H1 (cell line): ENCODE results near the gene PROK1. TPM values are rescaled to one million over a fixed set of nuclear protein-coding genes. Genes with fewer than 3 reads are reported as not detected.

ENCODE experiments used
- CTCF ChIA-PET: fragments of 300-600 bp; sonication (Branson Sonifier 250); formaldehyde crosslinking; loops from one replicate; lab custom pipeline; 2021; ENCODE audit not compliant: partially characterized antibody; lab: Charles Lee
- POLR2A ChIA-PET: fragments of 300-600 bp; sonication (Branson Sonifier 250); formaldehyde crosslinking; loops from one replicate; lab custom pipeline; 2021; ENCODE audit warnings: inconsistent platforms; ENCODE audit not compliant: partially characterized antibody; lab: Charles Lee
- DNase-seq, 2 experiments: peaks; one replicate each; pipeline versions ENCODE4 v3.0.0 to v3.0.0-alpha.2; 2010 to 2022; ENCODE audit warnings: low spot score in 2 of 2, low read depth in 1 of 2, mixed read lengths in 1 of 2
- FAIRE-seq: peaks from 2 replicates; lab custom pipeline; 2011; peaks lifted over from hg19 to GRCh38; lab: Jason Lieb, UNC
- H2AFZ ChIP-seq: 2 replicates; pipeline ENCODE4 v1.8.1; 2012; ENCODE audit warnings: low read length, inconsistent platforms
- H2AK5ac ChIP-seq: 2 replicates; pipeline ENCODE4 v1.6.1; 2013; ENCODE audit warnings: low read depth, low read length
- H2BK120ac ChIP-seq: replicated peaks from 2 replicates; pipeline ENCODE3; 2013; ENCODE audit warnings: low read depth, low read length, inconsistent platforms
- H2BK12ac ChIP-seq: 2 replicates; pipeline ENCODE4 v1.6.1; 2013; ENCODE audit warnings: low read depth, low read length
- H2BK15ac ChIP-seq: 2 replicates; pipeline ENCODE4 v1.6.1; 2013; ENCODE audit warnings: low read length
- H2BK20ac ChIP-seq: 2 replicates; pipeline ENCODE4 v1.6.1; 2013; ENCODE audit warnings: low read length
- H2BK5ac ChIP-seq: 2 replicates; pipeline ENCODE4 v1.6.1; 2013; ENCODE audit warnings: low read depth, low read length
- H3K14ac ChIP-seq: 2 replicates; pipeline ENCODE4 v1.6.1; 2013; ENCODE audit warnings: inconsistent platforms; ENCODE audit not compliant: insufficient read length
- H3K18ac ChIP-seq: 2 replicates; pipeline ENCODE4 v1.6.1; 2013; ENCODE audit warnings: low read length; ENCODE audit errors: extremely low read depth
- H3K23ac ChIP-seq: 2 replicates; pipeline ENCODE4 v1.6.1; 2013; ENCODE audit warnings: inconsistent platforms; ENCODE audit not compliant: insufficient read length
- H3K23me2 ChIP-seq: 2 replicates; pipeline ENCODE4 v1.6.1; 2013; ENCODE audit warnings: low read depth, low read length
- H3K27ac ChIP-seq: 2 replicates; pipeline ENCODE4 v1.6.1; 2011; ENCODE audit warnings: low read depth, low read length, inconsistent platforms
- H3K27me3 ChIP-seq, 4 experiments: replicated peaks in 1 of 4; 1 replicate in 1 of 4; 2 replicates in 3 of 4; pipeline versions ENCODE4 v1.6.1 to v1.8.1; 2011 to 2013; ENCODE audit warnings: low read length in 3 of 4, mild to moderate bottlenecking in 3 of 4, inconsistent platforms in 2 of 4, mixed read lengths in 2 of 4, moderate library complexity in 1 of 4; ENCODE audit not compliant: control insufficient read depth in 3 of 4, insufficient read depth in 3 of 4; ENCODE audit errors: extremely low read depth in 1 of 4
- H3K36me3 ChIP-seq, 4 experiments: 2 replicates each; pipeline versions ENCODE4 v1.6.1 to v1.8.1; 2011 to 2013; ENCODE audit warnings: mild to moderate bottlenecking in 4 of 4, low read length in 3 of 4, moderate library complexity in 2 of 4, control low read depth in 1 of 4, inconsistent platforms in 1 of 4; ENCODE audit not compliant: insufficient read depth in 4 of 4, control insufficient read depth in 2 of 4
- H3K4ac ChIP-seq: replicated peaks from 2 replicates; pipeline ENCODE3; 2013; ENCODE audit warnings: low read length, low read depth, mixed read lengths, inconsistent platforms; ENCODE audit not compliant: insufficient read length
- H3K4me1 ChIP-seq, 4 experiments: replicated peaks in 1 of 4; 1 replicate in 1 of 4; 2 replicates in 3 of 4; pipeline versions ENCODE4 v1.6.1 to v1.8.1; 2011 to 2013; ENCODE audit warnings: low read length in 3 of 4, inconsistent platforms in 2 of 4, mixed read lengths in 1 of 4; ENCODE audit not compliant: insufficient read depth in 4 of 4, control insufficient read depth in 3 of 4
- H3K4me2 ChIP-seq, 2 experiments: 2 replicates each; pipeline versions ENCODE4 v1.6.1 to v1.8.1; 2011 to 2013; ENCODE audit warnings: low read depth in 2 of 2, low read length in 2 of 2, control low read depth in 1 of 2, inconsistent platforms in 1 of 2, mild to moderate bottlenecking in 1 of 2; ENCODE audit not compliant: insufficient read depth in 1 of 2
- H3K4me3 ChIP-seq, 4 experiments: fragments of 200-600, 300-600 bp in 1 of 4; sonication (generic), shearing (Covaris generic), sonication (Bioruptor Twin) in 1 of 4; 2 replicates each; pipeline versions ENCODE4 v1.5.1 to v1.8.1; 2011 to 2016; ENCODE audit warnings: low read length in 4 of 4, low read depth in 3 of 4, control low read depth in 2 of 4, inconsistent platforms in 2 of 4, mild to moderate bottlenecking in 2 of 4, mixed read lengths in 1 of 4, moderate library complexity in 1 of 4; ENCODE audit not compliant: insufficient read depth in 2 of 4; ENCODE audit errors: extremely low read depth in 1 of 4
- H3K56ac ChIP-seq: replicated peaks from 2 replicates; pipeline ENCODE3; 2013; ENCODE audit warnings: low read depth, mild to moderate bottlenecking, mixed read lengths, low read length, inconsistent platforms; ENCODE audit not compliant: insufficient read length
- H3K79me1 ChIP-seq: 2 replicates; pipeline ENCODE4 v1.6.1; 2013; ENCODE audit warnings: low read depth, low read length, control low read depth
- H3K79me2 ChIP-seq, 2 experiments: 2 replicates each; pipeline versions ENCODE4 v1.6.1 to v1.8.1; 2012 to 2013; ENCODE audit warnings: low read length in 2 of 2, mild to moderate bottlenecking in 2 of 2, inconsistent platforms in 1 of 2; ENCODE audit not compliant: insufficient read depth in 2 of 2, control insufficient read depth in 1 of 2
- H3K9ac ChIP-seq, 4 experiments: replicated peaks in 1 of 4; 1 replicate in 1 of 4; 2 replicates in 3 of 4; pipeline versions ENCODE4 v1.6.1 to v1.8.1; 2011 to 2013; ENCODE audit warnings: low read depth in 3 of 4, low read length in 3 of 4, control low read depth in 2 of 4, mild to moderate bottlenecking in 2 of 4, moderate library complexity in 2 of 4, inconsistent platforms in 1 of 4; ENCODE audit errors: extremely low read depth in 1 of 4
- H3K9me3 ChIP-seq, 2 experiments: 2 replicates each; pipeline versions ENCODE4 v1.6.1 to v1.8.1; 2012 to 2013; ENCODE audit warnings: mild to moderate bottlenecking in 2 of 2, moderate library complexity in 2 of 2, control low read depth in 1 of 2, inconsistent platforms in 1 of 2, low read depth in 1 of 2, low read length in 1 of 2, mixed read lengths in 1 of 2; ENCODE audit not compliant: insufficient read depth in 2 of 2
- H4K20me1 ChIP-seq, 2 experiments: replicated peaks in 1 of 2; 2 replicates each; pipeline versions ENCODE3 to v1.8.1; 2011 to 2013; ENCODE audit warnings: inconsistent platforms in 2 of 2, low read length in 2 of 2, mild to moderate bottlenecking in 1 of 2; ENCODE audit not compliant: insufficient read depth in 2 of 2, control insufficient read depth in 1 of 2
- H4K5ac ChIP-seq: 2 replicates; pipeline ENCODE4 v1.6.1; 2013; ENCODE audit warnings: low read length, low read depth, mixed read lengths, inconsistent platforms; ENCODE audit not compliant: insufficient read length
- H4K8ac ChIP-seq: 2 replicates; pipeline ENCODE4 v1.8.0; 2013; ENCODE audit warnings: mild to moderate bottlenecking, moderate library complexity, low read length, inconsistent platforms; ENCODE audit not compliant: insufficient read depth; ENCODE audit errors: extremely low read depth
- H4K91ac ChIP-seq: replicated peaks from 2 replicates; pipeline ENCODE3; 2013; ENCODE audit warnings: low read length, mixed read lengths, inconsistent platforms; ENCODE audit not compliant: insufficient read length
- EGR1 ChIP-seq: IDR thresholded peaks from 2 replicates; pipeline ENCODE4 v1.6.1; 2011; ENCODE audit warnings: low read depth, low read length, borderline replicate concordance
- TAF1 ChIP-seq: IDR thresholded peaks from 2 replicates; pipeline ENCODE4 v1.6.1; 2011; ENCODE audit warnings: mild to moderate bottlenecking, low read depth, low read length
- WGBS, 2 experiments: shearing (Covaris generic) in 1 of 2; methylation state at CpG; one replicate each; pipeline versions ENCODE4 v1.1.6 to v1.1.7; 2013 to 2015; ENCODE audit warnings: low lambda C conversion rate in 2 of 2, mixed read lengths in 2 of 2, inconsistent platforms in 1 of 2, low coverage in 1 of 2, missing lambda C conversion rate in 1 of 2; ENCODE audit not compliant: insufficient replicate concordance in 2 of 2, insufficient coverage in 1 of 2, insufficient read length in 1 of 2; ENCODE audit errors: extremely low coverage in 1 of 2, missing lambda C conversion rate in 1 of 2; 5-methylcytosine and 5-hydroxymethylcytosine counted together
- polyA plus RNA-seq, 7 experiments: library from polyadenylated mRNA; depleted of rRNA in 3 of 7; stranded (reverse) in 5 of 7; unstranded in 2 of 7; fragments of >200 nt in 5 of 7; fragments of 200-250 nt in 2 of 7; gene quantifications; 1 replicate in 5 of 7; 2 replicates in 1 of 7; 4 replicates in 1 of 7; pipeline versions ENCODE4 v1.2.1 to v1.2.3, GENCODE V29; 2011 to 2013; ENCODE audit warnings: missing spikeins in 2 of 7, mixed read lengths in 2 of 7
- total RNA-seq: library from RNA; stranded (reverse); fragmentation: NEBNext Ultra II Directional; extraction: Animal tissue kit (Norgen Biotek cat#: 25700); gene quantifications from 2 replicates; pipeline ENCODE4 v1.2.1, GENCODE V29; 2021

Gene PROK1
- total and polyA plus RNA-seq, 2 of the 8 experiments (the other 6 are each of a cell fraction or from before 2014, with no cell fraction given), result 0.12 TPM; not detected in 1

DNA sequence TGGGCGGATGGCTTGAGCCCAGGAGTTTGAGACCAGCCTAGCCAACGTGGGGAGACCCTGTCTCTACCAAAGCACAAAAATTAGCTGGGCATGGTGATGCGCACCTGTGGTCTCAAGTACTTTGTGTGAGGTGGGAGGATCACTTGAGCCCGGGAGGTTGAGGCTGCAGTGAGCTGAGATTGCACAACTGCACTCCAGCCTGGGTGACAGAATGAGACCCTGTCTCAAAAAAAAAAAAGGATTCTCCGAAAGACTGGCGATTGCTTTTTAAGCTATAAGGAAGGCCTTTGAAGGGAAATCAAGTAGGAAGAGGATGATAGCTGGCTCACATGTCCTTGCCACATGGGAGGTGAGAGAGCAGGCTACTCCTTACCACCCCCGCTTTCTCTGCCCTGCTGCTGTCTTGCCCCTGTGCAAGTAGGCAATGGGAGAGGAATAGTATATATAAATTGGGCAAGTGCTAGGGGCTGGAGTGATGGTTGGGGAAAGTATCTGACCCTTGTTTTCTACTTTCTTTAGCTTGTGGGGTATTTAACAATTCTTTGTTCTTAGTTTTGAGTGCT, 39.7 kb upstream of the PROK1 start:
- FAIRE-seq, result no peak
- no peak overlapping the region for H2BK20ac ChIP-seq
- 83% methylated on average over 7 of the region's 7 CpGs; no CpG with 5 or more reads in 1 of the 2 experiments for WGBS, 2 experiments

More for the DNA sequence above, 39.7 kb upstream of the PROK1 start:
- ChIA-PET CTCF (interaction anchor here (0.6 to 22.7 kb wide), 22 partner anchors 9 to 825 kb away, joined by 3 to 828 read pairs (median 4); partner anchors contain the start of genes KCNC4 and PROK1), POLR2A (interaction anchor here (0.6 to 1.1 kb wide), 4 partner anchors 22 to 54 kb away, joined by 3 to 4 read pairs (median 3); no protein-coding TSS in a partner anchor)
- Histone ChIP-seq H2BK5ac (no peak overlapping the region), H3K79me2 (peaks cover 0 to 7% of the 10 kb centered on the region in 2 experiments; a peak in 2 of 4 replicates), H3K27me3 (0 out of 7 replicates have a peak, but pooled peaks cover 0 to 3% (median 0%) of the 10 kb centered on the region in 4 experiments), H4K5ac (no peak overlapping the region), H2BK120ac (no peak overlapping the region), H3K14ac (no peak overlapping the region), H3K4me1 (peaks cover 0 to under 1% (median 0%) of the 10 kb centered on the region in 4 experiments; a peak in 4 of 7 replicates), H3K4me3 (no peak overlapping the region), H2AFZ (no peak overlapping the region), H2BK12ac (no peak overlapping the region), H3K36me3 (no peaks in the 10 kb centered on the region), H2AK5ac (no peak overlapping the region), H4K20me1 (no peaks in the 10 kb centered on the region), H3K4ac (no peak overlapping the region), H3K9me3 (no peaks in the 10 kb centered on the region), H3K23ac (no peak overlapping the region), H3K4me2 (no peak overlapping the region), H2BK15ac (no peak overlapping the region), H4K91ac (no peak overlapping the region), H4K8ac (no peak overlapping the region), H3K9ac (no peak overlapping the region), H3K18ac (no peak overlapping the region), H3K79me1 (no peaks in the 10 kb centered on the region), H3K56ac (no peak overlapping the region), H3K27ac (no peak overlapping the region), H3K23me2 (peaks cover 3% of the 10 kb centered on the region; the same call in 1 of the 2 replicates)
- TF ChIP-seq EGR1 (no peak), TAF1 (no peak)
- DNase-seq, result no peak
